CD4-positive, alpha-beta T cell (primary cell): ENCODE measurements around the gene AGBL1. TPM values are rescaled to one million over a fixed set of nuclear protein-coding genes. Genes with fewer than 3 reads are reported as not detected.

ENCODE experiments used
- ATAC-seq: fragments of 200-7000 bp; cut with Tn5 transposase; one replicate; pipeline ENCODE4 v1.10.0; 2022; ENCODE audit warnings: mild to moderate bottlenecking; ENCODE audit not compliant: poor library complexity
- CTCF ChIA-PET: fragments of 350-600 bp; sonication (Branson Sonifier 250); formaldehyde crosslinking; loops from one replicate; lab custom pipeline; 2021; ENCODE audit warnings: antibody characterized with exemption, inconsistent platforms; lab: Charles Lee
- POLR2A ChIA-PET: fragments of 350-600 bp; sonication (Branson Sonifier 250); formaldehyde crosslinking; loops from one replicate; lab custom pipeline; 2021; ENCODE audit warnings: antibody characterized with exemption, inconsistent platforms; lab: Charles Lee
- DNase-seq, 14 experiments: peaks; one replicate each; pipeline ENCODE4 v3.0.0-alpha.2; 2013 to 2020; ENCODE audit warnings: mixed read lengths in 2 of 14
- H3K27ac ChIP-seq, 2 donors: one replicate each; pipeline versions ENCODE4 v1.5.1 to v1.7.0; 2013; ENCODE audit warnings: low read length in 2 of 2, low read depth in 1 of 2, mild to moderate bottlenecking in 1 of 2
- H3K27me3 ChIP-seq, 2 experiments: 1 replicate in 1 of 2; 2 replicates in 1 of 2; pipeline versions ENCODE4 v1.6.1 to v1.7.0; 2013; ENCODE audit warnings: low read length in 2 of 2, control low read depth in 1 of 2, mild to moderate bottlenecking in 1 of 2, moderate library complexity in 1 of 2; ENCODE audit not compliant: insufficient read depth in 2 of 2, control insufficient read depth in 1 of 2
- H3K36me3 ChIP-seq: one replicate; pipeline ENCODE4 v1.6.1; 2013; ENCODE audit warnings: low read length, control low read depth; ENCODE audit not compliant: insufficient read depth
- H3K4me1 ChIP-seq: one replicate; pipeline ENCODE4 v1.6.1; 2013; ENCODE audit warnings: low read length, control low read depth; ENCODE audit not compliant: insufficient read depth
- H3K4me3 ChIP-seq: one replicate; pipeline ENCODE4 v1.5.1; 2013; ENCODE audit warnings: mild to moderate bottlenecking, low read length, moderate library complexity
- H3K9me3 ChIP-seq, 2 experiments: 1 replicate in 1 of 2; 2 replicates in 1 of 2; pipeline versions ENCODE4 v1.6.1 to v1.7.0; 2013; ENCODE audit warnings: low read length in 2 of 2, mild to moderate bottlenecking in 2 of 2, control low read depth in 1 of 2, moderate library complexity in 1 of 2; ENCODE audit not compliant: control insufficient read depth in 1 of 2, insufficient read depth in 1 of 2
- H3K27ac Mint-ChIP-seq: one replicate; pipeline ENCODE4 v1.8.0; 2020; ENCODE audit warnings: mixed read lengths
- H3K27me3 Mint-ChIP-seq: one replicate; pipeline ENCODE4 v1.8.0; 2021; ENCODE audit warnings: mixed read lengths
- H3K36me3 Mint-ChIP-seq: one replicate; pipeline ENCODE4 v1.8.0; 2021; ENCODE audit warnings: low read depth, mixed read lengths
- H3K4me1 Mint-ChIP-seq: one replicate; pipeline ENCODE4 v1.8.0; 2021; ENCODE audit warnings: low read depth, mixed read lengths
- H3K4me3 Mint-ChIP-seq: one replicate; pipeline ENCODE4 v1.8.0; 2020; ENCODE audit warnings: mild to moderate bottlenecking, mixed read lengths
- H3K9me3 Mint-ChIP-seq: one replicate; pipeline ENCODE4 v1.8.0; 2020; ENCODE audit warnings: mixed read lengths
- CTCF ChIP-seq: fragments of 200-600 bp; IDR thresholded peaks from one replicate; pipeline ENCODE4 v1.8.0; 2022; ENCODE audit warnings: antibody characterized with exemption, mild to moderate bottlenecking
- intact Hi-C, 2 experiments: fragments of 100-400 bp; cut with DNase I in 1 of 2; cut with micrococcal nuclease in 1 of 2; formaldehyde crosslinking; loops; one replicate each; pipeline versions ENCODE4 v1.15.1 to v1.9.0; 2023 to 2025; cut with DNase I, micrococcal nuclease
- total RNA-seq, 174 experiments: library from RNA in 2 of 174; stranded (reverse) in 2 of 174; gene quantifications; one replicate each; pipeline ENCODE4 v1.2.3 and lab custom pipeline; 2021 to 2026

The AGBL1 gene
- total RNA-seq, 2 experiments from 2014 or later: not detected

GRCh38 chr15:86329311-86330013 is 249.8 kb downstream of the AGBL1 start:
- intact Hi-C loops: no loop called here
- no peaks in the 10 kb centered on the region for H3K4me1 Mint-ChIP-seq

GRCh38 chr15:86333819-86334218 is 254.1 kb downstream of the AGBL1 start:
- Histone ChIP-seq H3K36me3 (no peaks in the 10 kb centered on the region), H3K4me1 (no peaks in the 10 kb centered on the region), H3K27ac (no peak overlapping the region), H3K4me3 (no peak overlapping the region), H3K9me3 (peaks cover 14 to 18% of the 10 kb centered on the region in 2 experiments), H3K27me3 (peaks cover 0 to 3% of the 10 kb centered on the region in 2 experiments)
- Mint-ChIP-seq H3K27me3 (no peaks in the 10 kb centered on the region), H3K4me3 (no peak overlapping the region), H3K36me3 (no peaks in the 10 kb centered on the region), H3K4me1 (no peaks in the 10 kb centered on the region), H3K9me3 (no peaks in the 10 kb centered on the region), H3K27ac (no peak overlapping the region)
- intact Hi-C loops: no loop called here
- no peak for TF ChIP-seq CTCF
- DNase-seq: no peak
- ChIA-PET CTCF (no interaction called here), POLR2A (no interaction called here)
- ATAC-seq: no peak

More at GRCh38 chr15:86329311-86330013, 249.8 kb downstream of the AGBL1 start:
- no peaks in the 10 kb centered on the region for H3K36me3 Mint-ChIP-seq
- Histone ChIP-seq H3K4me1 (no peaks in the 10 kb centered on the region), H3K27ac (no peak overlapping the region), H3K9me3 (peaks cover 15 to 18% of the 10 kb centered on the region in 2 experiments), H3K27me3 (no peaks in the 10 kb centered on the region), H3K36me3 (no peaks in the 10 kb centered on the region), H3K4me3 (no peak overlapping the region)
- ChIA-PET POLR2A (no interaction called here), CTCF (no interaction called here)
- H3K4me3 Mint-ChIP-seq: no peak overlapping the region
- no peak for DNase-seq
- no peak overlapping the region for H3K27ac Mint-ChIP-seq
- peaks cover 20% of the 10 kb centered on the region for H3K27me3 Mint-ChIP-seq
- no peaks in the 10 kb centered on the region for H3K9me3 Mint-ChIP-seq
- no peak for ATAC-seq
- no peak for TF ChIP-seq CTCF

- Histone ChIP-seq H3K27me3 (peaks cover 0 to 3% of the 10 kb centered on the region in 2 experiments), H3K9me3 (peaks cover 0 to 5% of the 10 kb centered on the region in 2 experiments), H3K27ac (no peak overlapping the region), H3K4me3 (no peak overlapping the region), H3K36me3 (no peaks in the 10 kb centered on the region), H3K4me1 (no peaks in the 10 kb centered on the region)
- no peaks in the 10 kb centered on the region for H3K4me1 Mint-ChIP-seq
- H3K27me3 Mint-ChIP-seq: no peaks in the 10 kb centered on the region
- H3K4me3 Mint-ChIP-seq: no peak overlapping the region
- H3K27ac Mint-ChIP-seq: no peak overlapping the region
- DNase-seq: no peak
- ChIA-PET POLR2A (no interaction called here), CTCF (no interaction called here)
- ATAC-seq: no peak
- TF ChIP-seq CTCF: no peak
- intact Hi-C loops: no loop called here
- no peaks in the 10 kb centered on the region for H3K9me3 Mint-ChIP-seq
- H3K36me3 Mint-ChIP-seq: no peaks in the 10 kb centered on the region
Observed at GRCh38 chr15:86336051-86336788, 256.5 kb downstream of the AGBL1 start.
